ENCODE results near the gene SAV1.

The SAV1 gene

GRCh38 chr14:50605766-50606165 lies 62.3 kb downstream of the SAV1 start:
- no peak for DNase-seq

- no peak for DNase-seq
Measured at GRCh38 chr14:50603565-50603964, 64.5 kb downstream of the SAV1 start.

- DNase-seq, result no peak
Measured at GRCh38 chr14:50602035-50602434, 66.1 kb downstream of the SAV1 start.

- DNase-seq, result no peak
Measured at GRCh38 chr14:50601394-50601793, 66.7 kb downstream of the SAV1 start.

DNA sequence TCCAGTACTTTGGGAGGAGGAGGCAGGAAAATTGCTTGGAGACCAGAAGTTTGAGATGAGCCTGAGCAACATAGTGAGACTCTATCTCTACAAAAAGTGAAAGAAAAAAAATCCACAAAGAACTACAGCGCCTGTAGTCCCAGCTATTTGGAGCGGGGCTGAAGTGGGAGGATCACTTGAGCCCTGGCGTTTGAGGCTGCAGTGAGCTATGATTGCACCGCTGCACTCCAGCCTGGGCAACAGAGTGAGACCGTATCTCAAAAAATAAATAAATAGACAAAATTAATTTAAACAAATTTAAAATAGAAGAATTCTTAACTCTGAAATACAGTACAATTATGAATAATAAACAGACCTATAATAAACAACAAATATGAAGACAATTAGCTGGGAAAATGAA lies 67.3 kb downstream of the SAV1 start:
- DNase-seq, result no peak

DNA sequence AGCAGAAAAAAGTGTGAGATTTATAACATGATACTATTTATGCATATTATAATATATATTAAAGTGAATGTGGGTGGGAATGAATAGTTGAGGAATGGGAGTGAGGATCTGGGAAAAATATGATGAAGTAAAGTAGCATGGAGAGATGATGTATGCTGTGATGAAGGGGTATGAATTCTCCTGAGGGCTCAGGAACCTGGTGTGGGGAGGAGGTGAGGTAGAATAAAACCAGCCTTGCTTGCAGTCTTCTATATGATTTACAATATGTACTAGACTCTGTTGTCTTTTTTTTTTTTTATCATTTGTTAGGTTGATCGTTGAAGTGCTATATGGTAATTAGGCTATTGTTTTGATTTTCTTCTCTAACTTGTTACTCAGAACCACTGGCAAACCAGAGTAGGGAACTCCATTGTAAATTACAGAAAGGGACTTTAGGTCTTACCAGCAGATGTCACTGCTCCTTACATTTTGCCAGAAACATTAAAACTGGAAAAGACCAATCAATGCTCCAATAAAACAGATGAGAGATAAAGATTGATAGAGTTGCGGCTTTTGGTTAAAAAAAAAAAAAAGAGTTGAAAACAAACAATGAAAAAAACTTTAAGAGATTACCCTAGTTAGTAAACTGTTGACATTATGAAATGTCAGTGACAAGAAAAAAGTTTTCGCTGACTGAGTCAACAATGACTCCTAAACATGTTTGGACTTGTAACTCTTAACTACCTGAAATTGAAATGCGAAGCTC lies 68.2 kb downstream of the SAV1 start:
- no peak for DNase-seq

GRCh38 chr14:50598765-50599164 lies 69.3 kb downstream of the SAV1 start:
- DNase-seq, result no peak

DNA sequence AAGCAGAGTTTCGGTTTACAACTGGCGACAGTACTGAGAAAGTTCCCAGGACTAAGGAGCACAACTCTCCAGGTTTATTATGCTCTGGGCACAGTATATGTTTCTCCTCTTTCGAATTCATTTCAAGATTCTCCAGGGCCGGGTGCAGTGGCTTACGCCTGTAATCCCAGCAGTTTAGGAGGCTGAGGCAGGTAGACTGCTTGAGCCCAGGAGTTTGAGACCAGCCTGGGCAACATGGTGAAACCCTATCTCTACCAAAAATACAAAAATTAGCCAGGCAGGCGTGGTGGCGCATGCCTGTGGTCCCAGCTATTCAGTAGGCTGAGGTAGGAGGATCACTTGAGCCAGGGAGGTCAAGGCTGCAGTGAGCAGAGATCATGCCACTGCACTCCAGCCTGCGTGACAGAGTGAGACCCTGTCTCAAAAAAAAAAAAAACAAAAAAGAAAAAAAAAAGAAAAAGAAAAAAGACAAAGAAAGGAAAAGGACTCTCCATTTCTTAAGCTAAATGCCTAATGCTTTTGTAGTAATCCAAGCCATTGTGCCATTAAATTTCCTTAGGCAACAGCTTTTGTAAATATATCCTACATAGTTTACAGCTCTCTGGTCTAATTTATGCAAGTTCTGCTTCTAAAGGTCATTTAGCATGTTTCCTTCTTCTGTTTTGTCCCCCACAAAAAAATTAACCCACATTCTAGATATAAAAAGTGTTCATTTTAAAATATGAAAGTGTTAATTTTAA lies 73.4 kb downstream of the SAV1 start:
- DNase-seq, result no peak

DNA sequence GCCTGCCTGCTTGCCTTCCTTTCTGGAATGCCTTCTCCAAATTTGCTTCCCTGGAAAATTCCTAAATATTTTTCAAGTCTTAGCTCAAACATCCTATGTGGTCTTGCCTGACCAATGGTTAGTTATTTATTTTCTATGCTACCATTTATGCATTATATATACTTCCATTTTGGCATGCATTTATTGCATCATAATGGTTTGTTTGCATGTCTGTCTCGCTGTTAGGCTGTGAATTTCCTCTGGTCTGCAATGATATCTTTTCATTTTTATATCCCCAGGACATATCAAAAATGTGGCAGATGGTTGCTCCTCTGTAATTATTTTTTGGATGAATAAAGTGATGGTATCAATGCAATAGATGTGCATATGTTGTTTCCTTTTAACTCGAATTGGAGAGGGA lies 77.6 kb downstream of the SAV1 start:
- no peak for DNase-seq
